Measurements from ENCODE around the gene GAB1.
A peak's percentile ranks its signal among the peaks of the same experiment; 100 is the strongest.

The GAB1 gene

GRCh38 chr4:143417679-143418403, 81.2 kb downstream of the GAB1 start:
- no peak for DNase-seq (ENCODE audit: low spot score)

GRCh38 chr4:143420227-143420626, 83.6 kb downstream of the GAB1 start:
- DNase-seq (ENCODE audit: low spot score): no peak

- DNase-seq (ENCODE audit: low spot score): no peak
Observed at GRCh38 chr4:143421609-143422008, 84.9 kb downstream of the GAB1 start.

GRCh38 chr4:143424276-143424675, 87.6 kb downstream of the GAB1 start:
- no peak for DNase-seq (ENCODE audit: low spot score)

GRCh38 chr4:143431526-143432257, 95.0 kb downstream of the GAB1 start:
- DNase-seq (ENCODE audit: low spot score): no peak

GRCh38 chr4:143432258-143432591, 95.5 kb downstream of the GAB1 start:
- no peak for DNase-seq (ENCODE audit: low spot score)

GRCh38 chr4:143433231-143433630, 96.6 kb downstream of the GAB1 start:
- DNase-seq (ENCODE audit: low spot score): no peak

- DNase-seq (ENCODE audit: low spot score): no peak
Observed at GRCh38 chr4:143435955-143436354, 99.3 kb downstream of the GAB1 start.

GRCh38 chr4:143437476-143437875, 100.8 kb downstream of the GAB1 start:
- DNase-seq (ENCODE audit: low spot score): no peak

- no peak for DNase-seq (ENCODE audit: low spot score)
Observed at GRCh38 chr4:143437937-143438336, 101.3 kb downstream of the GAB1 start.

- no peak for DNase-seq (ENCODE audit: low spot score)
Observed at GRCh38 chr4:143438710-143439109, 102.0 kb downstream of the GAB1 start.

- no peak for DNase-seq (ENCODE audit: low spot score)
Observed at GRCh38 chr4:143441109-143441508, 104.4 kb downstream of the GAB1 start.

GRCh38 chr4:143441678-143442077, 105.0 kb downstream of the GAB1 start:
- no peak for DNase-seq (ENCODE audit: low spot score)

GRCh38 chr4:143443728-143444127, 107.1 kb downstream of the GAB1 start:
- no peak for DNase-seq (ENCODE audit: low spot score)

- no peak for DNase-seq (ENCODE audit: low spot score)
Observed at GRCh38 chr4:143451186-143451585, 114.5 kb downstream of the GAB1 start.

GRCh38 chr4:143455211-143455610, 118.5 kb downstream of the GAB1 start:
- no peak for DNase-seq (ENCODE audit: low spot score)

- DNase-seq (ENCODE audit: low spot score): no peak
Observed at GRCh38 chr4:143458966-143459365, 122.3 kb downstream of the GAB1 start.

- no peak for DNase-seq (ENCODE audit: low spot score)
Observed at GRCh38 chr4:143473334-143474126, 136.9 kb downstream of the GAB1 start.

GRCh38 chr4:143477487-143477886, 140.8 kb downstream of the GAB1 start:
- no peak for DNase-seq (ENCODE audit: low spot score)

- no peak for DNase-seq (ENCODE audit: low spot score)
Observed at GRCh38 chr4:143481361-143481760, 144.7 kb downstream of the GAB1 start.

- DNase-seq (ENCODE audit: low spot score): peak; percentile 46
Observed at GRCh38 chr4:143482840-143483239, 146.2 kb downstream of the GAB1 start.

GRCh38 chr4:143486314-143486713, 149.6 kb downstream of the GAB1 start:
- no peak for DNase-seq (ENCODE audit: low spot score)

GRCh38 chr4:143488687-143489086, 152.0 kb downstream of the GAB1 start:
- DNase-seq (ENCODE audit: low spot score): no peak
